Kidney (tissue), 14 donors: ENCODE results near the gene KLHL28. TPM values are rescaled to one million over a fixed set of nuclear protein-coding genes. Genes with fewer than 3 reads are reported as not detected.

Experiments
- DNase-seq, 5 donors: peaks; one replicate each; pipeline ENCODE4 v3.0.0-alpha.2; 2013 to 2020
- FAIRE-seq: peaks from 2 replicates; lab custom pipeline; 2012; peaks lifted over from hg19 to GRCh38; lab: Jason Lieb, UNC
- H3K27ac ChIP-seq, 2 donors: one replicate each; pipeline ENCODE4 v1.7.0; 2013; ENCODE audit warnings: low read depth in 2 of 2, low read length in 2 of 2, inconsistent platforms in 1 of 2
- H3K27me3 ChIP-seq: one replicate; pipeline ENCODE4 v1.7.1; 2013; ENCODE audit warnings: low read length, inconsistent platforms; ENCODE audit not compliant: control insufficient read depth, insufficient read depth
- H3K36me3 ChIP-seq, 3 donors: one replicate each; pipeline versions ENCODE4 v1.7.0 to v1.7.1; 2013; ENCODE audit warnings: low read length in 3 of 3, control low read depth in 1 of 3, inconsistent platforms in 1 of 3; ENCODE audit not compliant: insufficient read depth in 3 of 3, control insufficient read depth in 2 of 3
- H3K4me1 ChIP-seq, 3 donors: one replicate each; pipeline versions ENCODE4 v1.7.0 to v1.7.1; 2013; ENCODE audit warnings: low read length in 3 of 3, inconsistent platforms in 1 of 3, low read depth in 1 of 3; ENCODE audit not compliant: control insufficient read depth in 2 of 3, insufficient read depth in 2 of 3
- H3K4me3 ChIP-seq, 3 donors: one replicate each; pipeline versions ENCODE4 v1.7.0 to v1.8.1; 2013; ENCODE audit warnings: low read length in 3 of 3, control low read depth in 1 of 3, inconsistent platforms in 1 of 3
- H3K9ac ChIP-seq, 3 donors: one replicate each; pipeline versions ENCODE4 v1.7.0 to v1.7.1; 2013; ENCODE audit warnings: low read length in 3 of 3, control low read depth in 1 of 3, inconsistent platforms in 1 of 3
- H3K9me3 ChIP-seq, 3 donors: one replicate each; pipeline versions ENCODE4 v1.7.0 to v1.7.1; 2013; ENCODE audit warnings: low read length in 3 of 3, control low read depth in 1 of 3, inconsistent platforms in 1 of 3; ENCODE audit not compliant: control insufficient read depth in 2 of 3, insufficient read depth in 1 of 3
- CTCF ChIP-seq: IDR thresholded peaks from 3 replicates; pipeline ENCODE4 v1.5.1; 2012; ENCODE audit warnings: mild to moderate bottlenecking, moderate library complexity, borderline replicate concordance; ENCODE audit not compliant: insufficient read depth; ENCODE audit errors: extremely low read depth
- intact Hi-C: fragments of 100-400 bp; cut with DNase I; formaldehyde crosslinking; loops from one replicate; pipeline ENCODE4 v1.11.1; 2022
- polyA plus RNA-seq: library from polyadenylated mRNA; stranded (reverse); fragments of 350-450 nt; fragmentation: Illumina TruSeq; extraction: RNeasy Lipid Tissue Mini Kit (QIAGEN cat#74804); gene quantifications from one replicate; pipeline ENCODE4 v1.2.3, GENCODE V29; 2014; ENCODE audit warnings: low read depth, low replicate concordance; ENCODE audit not compliant: insufficient read depth
- total RNA-seq: library from RNA; stranded (reverse); fragmentation: NEBNext Ultra II Directional; extraction: Animal tissue kit (Norgen Biotek cat#: 25700); gene quantifications from one replicate; pipeline ENCODE4 v1.2.1, GENCODE V29; 2021
- donor health status: control.
- donor health status: control.
- donor health status: control.
- donor health status: control.
- donor health status: control.
- donor health status: DM: yes; HTN: yes; CAD: no.
- donor health status: Normal renal cell carcinoma (clear cell type).

Gene KLHL28
- total and polyA plus RNA-seq, 2 donors from 2014 or later, result 1.6 to 16.3 TPM

DNA sequence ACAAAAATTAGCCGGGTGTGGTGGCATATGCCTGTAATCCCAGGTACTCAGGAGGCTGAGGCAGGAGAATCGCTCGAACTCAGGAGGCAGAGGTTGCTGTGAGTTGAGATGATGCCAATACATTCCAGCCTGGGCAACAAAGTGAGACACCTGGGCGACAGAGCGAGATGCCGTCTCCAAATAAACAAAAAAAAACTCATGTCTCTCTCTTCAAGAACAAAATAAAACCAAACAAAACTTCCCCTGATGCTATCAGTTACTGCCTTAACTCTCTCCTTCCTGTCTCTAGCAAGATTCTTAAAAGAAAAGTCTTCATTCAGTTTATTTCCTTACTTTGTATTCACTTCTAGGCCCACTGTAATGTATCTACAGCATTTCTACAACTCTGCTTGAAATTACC, 20.8 kb downstream of the KLHL28 start:
- Histone ChIP-seq H3K27me3 (no peaks in the 10 kb centered on the region), H3K9me3 (no peaks in the 10 kb centered on the region), H3K36me3 (peaks cover 0 to 22% (median 16%) of the 10 kb centered on the region in 3 donors), H3K9ac (no peak overlapping the region), H3K4me1 (no peaks in the 10 kb centered on the region), H3K4me3 (no peak overlapping the region), H3K27ac (no peak overlapping the region)
- no peak for TF ChIP-seq CTCF
- no peak for FAIRE-seq
- no peak for DNase-seq
- intact Hi-C loops, result no loop called here

DNA sequence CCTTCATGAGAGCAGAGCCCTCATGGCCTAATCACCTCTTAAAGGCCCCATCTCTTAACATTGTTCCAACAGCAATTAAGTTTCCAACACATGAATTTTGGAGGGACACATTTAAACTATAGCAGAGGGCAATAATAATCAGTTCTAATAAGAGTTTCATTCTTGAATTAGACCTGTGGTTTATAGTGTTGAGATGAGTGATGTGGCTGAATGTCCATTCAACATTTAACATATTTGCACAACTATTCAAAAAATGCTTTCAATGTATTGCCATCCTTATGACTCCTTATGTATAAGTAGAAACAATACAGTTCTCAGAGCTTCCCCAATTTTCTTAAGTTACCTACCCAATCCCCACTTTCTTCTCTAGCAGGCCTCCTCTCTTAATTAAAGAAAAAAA, 21.5 kb downstream of the KLHL28 start:
- no peak for DNase-seq
- H3K27me3 ChIP-seq, result no peaks in the 10 kb centered on the region
- H3K9me3 ChIP-seq, result no peaks in the 10 kb centered on the region
- intact Hi-C loops, result no loop called here
- H3K36me3 ChIP-seq, result peaks cover 0 to 17% (median 13%) of the 10 kb centered on the region in 3 donors
- H3K4me1 ChIP-seq, result no peaks in the 10 kb centered on the region
- H3K27ac ChIP-seq, result no peak overlapping the region
- H3K9ac ChIP-seq, result no peak overlapping the region
- no peak for FAIRE-seq
- H3K4me3 ChIP-seq, result no peak overlapping the region
- TF ChIP-seq CTCF, result no peak

DNA sequence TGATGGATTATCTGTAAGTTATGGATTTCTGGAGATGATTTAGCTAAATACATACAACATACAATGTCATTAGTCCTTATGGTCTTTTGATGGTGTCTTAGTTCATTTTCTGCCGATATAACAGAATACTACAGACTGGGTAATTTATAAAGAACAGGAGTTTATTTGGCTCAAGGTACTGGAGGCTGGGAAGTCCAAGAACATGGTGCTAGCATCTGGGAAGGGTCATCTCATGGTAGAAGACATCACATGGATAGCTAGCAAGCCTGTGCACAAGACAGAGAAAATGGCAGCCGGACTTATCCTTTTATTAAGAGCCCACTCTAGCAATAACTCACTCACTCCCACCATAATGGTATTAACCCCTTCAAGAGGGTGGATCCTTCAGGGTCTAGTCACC, 24.2 kb downstream of the KLHL28 start:
- intact Hi-C loops, result no loop called here
- no peak for DNase-seq
- no peaks in the 10 kb centered on the region for H3K4me1 ChIP-seq
- H3K9me3 ChIP-seq, result no peaks in the 10 kb centered on the region
- no peaks in the 10 kb centered on the region for H3K27me3 ChIP-seq
- H3K9ac ChIP-seq, result no peak overlapping the region
- no peak overlapping the region for H3K27ac ChIP-seq
- H3K4me3 ChIP-seq, result no peak overlapping the region
- peaks cover 0 to 10% (median 8%) of the 10 kb centered on the region in 3 donors for H3K36me3 ChIP-seq
- no peak for FAIRE-seq
- no peak for TF ChIP-seq CTCF

DNA sequence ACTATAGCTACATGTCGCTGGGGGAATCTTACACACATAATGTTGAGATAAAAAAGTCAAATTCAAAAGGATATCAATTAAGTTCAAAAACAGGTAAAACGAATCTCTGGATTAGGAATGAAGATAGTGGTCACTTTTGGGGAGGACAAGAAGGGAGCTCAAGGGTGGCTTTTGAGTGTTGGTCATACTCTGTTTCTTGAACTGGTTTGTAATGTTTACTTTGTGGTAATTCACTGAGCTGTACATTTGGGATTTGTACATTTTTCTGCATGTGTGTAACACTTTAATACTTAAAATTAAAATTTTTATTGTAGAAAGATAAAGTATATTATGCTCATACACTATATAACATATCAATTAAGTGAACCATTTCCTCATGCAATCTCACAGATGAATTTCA, 26.6 kb downstream of the KLHL28 start:
- no peak for TF ChIP-seq CTCF
- no peak overlapping the region for H3K27ac ChIP-seq
- intact Hi-C loops, result no loop called here

More for the DNA sequence above, 26.6 kb downstream of the KLHL28 start:
- Histone ChIP-seq H3K4me1 (no peaks in the 10 kb centered on the region), H3K4me3 (no peak overlapping the region), H3K9ac (no peak overlapping the region), H3K9me3 (no peaks in the 10 kb centered on the region), H3K27me3 (no peaks in the 10 kb centered on the region), H3K36me3 (peaks cover 0 to 9% (median 8%) of the 10 kb centered on the region in 3 donors)
- DNase-seq (no peak), FAIRE-seq (no peak)
